Breast epithelium (tissue), 3 donors: Measurements from ENCODE around the gene FES.
"Not testable (repeated sequence)": the region's sequence is repeated elsewhere in the genome, so short reads cannot be mapped to it uniquely, and the experiment has no call there.

Experiments
- POLR2A ChIP-seq: fragments of 450-650 bp; IDR thresholded peaks from one replicate; pipeline ENCODE4 v1.6.1; 2016; ENCODE audit warnings: antibody characterized with exemption, mild to moderate bottlenecking, moderate library complexity
- TF ChIP-seq, protein P1 (sequence below), 3 donors: fragments of 450-650 bp; IDR thresholded peaks; one replicate each; pipeline ENCODE4 v1.5.1; 2016 to 2017; ENCODE audit warnings: antibody characterized with exemption in 3 of 3, mild to moderate bottlenecking in 3 of 3, moderate library complexity in 3 of 3

GRCh38 chr15:90874986-90875385 is 9.3 kb upstream of the FES start:
- TF ChIP-seq, protein P1, sequence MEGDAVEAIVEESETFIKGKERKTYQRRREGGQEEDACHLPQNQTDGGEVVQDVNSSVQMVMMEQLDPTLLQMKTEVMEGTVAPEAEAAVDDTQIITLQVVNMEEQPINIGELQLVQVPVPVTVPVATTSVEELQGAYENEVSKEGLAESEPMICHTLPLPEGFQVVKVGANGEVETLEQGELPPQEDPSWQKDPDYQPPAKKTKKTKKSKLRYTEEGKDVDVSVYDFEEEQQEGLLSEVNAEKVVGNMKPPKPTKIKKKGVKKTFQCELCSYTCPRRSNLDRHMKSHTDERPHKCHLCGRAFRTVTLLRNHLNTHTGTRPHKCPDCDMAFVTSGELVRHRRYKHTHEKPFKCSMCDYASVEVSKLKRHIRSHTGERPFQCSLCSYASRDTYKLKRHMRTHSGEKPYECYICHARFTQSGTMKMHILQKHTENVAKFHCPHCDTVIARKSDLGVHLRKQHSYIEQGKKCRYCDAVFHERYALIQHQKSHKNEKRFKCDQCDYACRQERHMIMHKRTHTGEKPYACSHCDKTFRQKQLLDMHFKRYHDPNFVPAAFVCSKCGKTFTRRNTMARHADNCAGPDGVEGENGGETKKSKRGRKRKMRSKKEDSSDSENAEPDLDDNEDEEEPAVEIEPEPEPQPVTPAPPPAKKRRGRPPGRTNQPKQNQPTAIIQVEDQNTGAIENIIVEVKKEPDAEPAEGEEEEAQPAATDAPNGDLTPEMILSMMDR (IDR thresholded peaks at IDR 0.05) = not testable (repeated sequence)
- not testable (repeated sequence) for TF ChIP-seq POLR2A
